Mucosa of rectum (tissue), 2 donors: ENCODE measurements around the gene AMOTL1.

Source experiments
- H3K27ac ChIP-seq, 2 donors: one replicate each; pipeline ENCODE4 v1.7.0; 2013; ENCODE audit warnings: inconsistent platforms in 2 of 2, low read depth in 2 of 2, low read length in 2 of 2
- H3K27me3 ChIP-seq, 2 donors: one replicate each; pipeline ENCODE4 v1.7.0; 2013; ENCODE audit warnings: low read length in 2 of 2; ENCODE audit not compliant: control insufficient read depth in 2 of 2, insufficient read depth in 2 of 2
- H3K36me3 ChIP-seq, 2 donors: one replicate each; pipeline ENCODE4 v1.7.0; 2013; ENCODE audit warnings: low read length in 2 of 2; ENCODE audit not compliant: control insufficient read depth in 2 of 2, insufficient read depth in 2 of 2
- H3K4me1 ChIP-seq, 2 donors: one replicate each; pipeline ENCODE4 v1.7.0; 2013; ENCODE audit warnings: low read length in 2 of 2, mild to moderate bottlenecking in 1 of 2; ENCODE audit not compliant: control insufficient read depth in 2 of 2, insufficient read depth in 2 of 2
- H3K4me3 ChIP-seq, 2 donors: one replicate each; pipeline ENCODE4 v1.7.0; 2013; ENCODE audit warnings: low read length in 2 of 2
- H3K9ac ChIP-seq, 2 donors: one replicate each; pipeline ENCODE4 v1.7.0; 2013; ENCODE audit warnings: low read length in 2 of 2, low read depth in 1 of 2, mild to moderate bottlenecking in 1 of 2
- H3K9me3 ChIP-seq, 2 donors: one replicate each; pipeline ENCODE4 v1.7.0; 2013; ENCODE audit warnings: low read length in 2 of 2; ENCODE audit not compliant: control insufficient read depth in 2 of 2
- donor health status: healthy.
- donor health status: Normal muscosa, but diverticular disease.

Gene AMOTL1, protein sequence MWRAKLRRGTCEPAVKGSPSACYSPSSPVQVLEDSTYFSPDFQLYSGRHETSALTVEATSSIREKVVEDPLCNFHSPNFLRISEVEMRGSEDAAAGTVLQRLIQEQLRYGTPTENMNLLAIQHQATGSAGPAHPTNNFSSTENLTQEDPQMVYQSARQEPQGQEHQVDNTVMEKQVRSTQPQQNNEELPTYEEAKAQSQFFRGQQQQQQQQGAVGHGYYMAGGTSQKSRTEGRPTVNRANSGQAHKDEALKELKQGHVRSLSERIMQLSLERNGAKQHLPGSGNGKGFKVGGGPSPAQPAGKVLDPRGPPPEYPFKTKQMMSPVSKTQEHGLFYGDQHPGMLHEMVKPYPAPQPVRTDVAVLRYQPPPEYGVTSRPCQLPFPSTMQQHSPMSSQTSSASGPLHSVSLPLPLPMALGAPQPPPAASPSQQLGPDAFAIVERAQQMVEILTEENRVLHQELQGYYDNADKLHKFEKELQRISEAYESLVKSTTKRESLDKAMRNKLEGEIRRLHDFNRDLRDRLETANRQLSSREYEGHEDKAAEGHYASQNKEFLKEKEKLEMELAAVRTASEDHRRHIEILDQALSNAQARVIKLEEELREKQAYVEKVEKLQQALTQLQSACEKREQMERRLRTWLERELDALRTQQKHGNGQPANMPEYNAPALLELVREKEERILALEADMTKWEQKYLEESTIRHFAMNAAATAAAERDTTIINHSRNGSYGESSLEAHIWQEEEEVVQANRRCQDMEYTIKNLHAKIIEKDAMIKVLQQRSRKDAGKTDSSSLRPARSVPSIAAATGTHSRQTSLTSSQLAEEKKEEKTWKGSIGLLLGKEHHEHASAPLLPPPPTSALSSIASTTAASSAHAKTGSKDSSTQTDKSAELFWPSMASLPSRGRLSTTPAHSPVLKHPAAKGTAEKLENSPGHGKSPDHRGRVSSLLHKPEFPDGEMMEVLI

DNA sequence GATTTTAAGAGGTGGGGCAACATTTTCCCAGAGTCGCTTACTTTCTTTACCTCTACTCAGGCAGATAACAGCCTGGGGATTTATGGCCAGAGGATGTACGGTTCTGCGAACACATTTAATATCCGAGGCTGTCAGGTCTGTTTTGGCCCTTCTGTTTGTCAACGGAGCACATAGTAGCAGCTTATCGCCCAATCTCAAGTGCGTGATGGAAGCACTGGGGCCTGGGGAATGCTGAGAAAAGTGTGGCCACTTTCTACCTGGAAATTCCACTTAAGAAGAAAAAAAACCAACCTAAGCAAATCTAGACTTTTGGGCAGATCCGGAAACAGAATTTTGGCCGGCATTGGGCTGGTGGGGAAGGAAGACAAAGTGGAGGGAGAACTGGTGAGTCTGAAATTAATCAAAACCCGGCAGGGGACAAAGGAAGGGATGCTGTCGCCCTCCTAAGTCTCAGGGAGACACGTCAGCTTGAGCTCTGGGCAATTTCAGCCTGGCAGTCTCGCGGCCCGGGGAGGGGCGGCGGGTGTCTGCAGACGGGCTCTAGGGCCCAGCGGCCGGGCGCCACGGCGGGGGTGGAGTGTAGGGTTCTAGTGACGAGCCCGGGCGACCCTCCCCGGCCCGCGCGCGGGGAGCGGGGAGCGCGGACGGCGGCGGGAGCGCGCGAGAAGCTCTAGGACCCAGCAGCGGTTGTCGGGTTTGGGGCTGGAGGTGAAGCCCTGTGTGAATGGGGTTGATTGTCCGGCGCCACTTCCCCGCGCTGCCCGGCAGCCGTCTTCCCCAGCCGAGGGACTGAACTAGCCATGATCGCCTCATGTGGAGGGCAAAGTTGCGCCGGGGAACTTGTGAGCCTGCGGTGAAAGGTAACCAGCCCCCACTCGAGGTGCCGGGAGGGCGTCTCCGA, at the start of gene AMOTL1:
Gene AMOTL1, plus strand, starts transcription at position 656 of the 901 bp plus-strand sequence. Its CDS starts 156 bp downstream, at position 812.
- Histone ChIP-seq H3K4me3 (peak within 1 kb of the TSS; percentile 64 to 76), H3K9ac (peak within 1 kb of the TSS; percentile 60 to 68), H3K36me3 (no peaks in the 10 kb centered on the region), H3K9me3 (no peaks in the 10 kb centered on the region), H3K27ac (peak within 1 kb of the TSS; percentile 76 to 78), H3K27me3 (peaks cover 21 to 26% of the 10 kb centered on the region in 2 donors), H3K4me1 (no peaks in the 10 kb centered on the region)

DNA sequence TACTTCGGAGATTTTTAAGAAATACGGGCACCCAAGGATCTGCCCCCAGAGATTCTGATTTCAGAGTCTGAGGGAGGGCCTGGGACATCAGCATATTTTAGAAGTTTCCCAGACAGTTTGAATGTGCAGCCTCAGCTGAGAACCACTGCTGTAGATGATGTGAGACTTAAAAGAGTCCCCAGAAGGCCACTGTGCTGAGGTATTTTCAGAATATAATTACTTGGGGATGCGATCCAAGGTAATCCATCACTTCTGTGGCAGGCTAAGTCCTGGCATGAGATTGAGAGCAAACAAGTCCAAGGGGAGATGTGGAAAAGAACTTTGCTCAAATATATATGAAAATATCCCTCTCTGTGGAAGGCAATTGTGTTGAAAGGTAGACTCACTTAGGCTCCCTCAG, 48.3 kb upstream of the AMOTL1 start:
- H3K36me3 ChIP-seq: no peaks in the 10 kb centered on the region
- peaks cover 0 to 2% of the 10 kb centered on the region in 2 donors for H3K9me3 ChIP-seq
- no peak overlapping the region for H3K9ac ChIP-seq
- no peaks in the 10 kb centered on the region for H3K4me1 ChIP-seq
- no peak overlapping the region for H3K4me3 ChIP-seq
- H3K27me3 ChIP-seq: peaks cover 9 to 29% of the 10 kb centered on the region in 2 donors
- no peak overlapping the region for H3K27ac ChIP-seq

DNA sequence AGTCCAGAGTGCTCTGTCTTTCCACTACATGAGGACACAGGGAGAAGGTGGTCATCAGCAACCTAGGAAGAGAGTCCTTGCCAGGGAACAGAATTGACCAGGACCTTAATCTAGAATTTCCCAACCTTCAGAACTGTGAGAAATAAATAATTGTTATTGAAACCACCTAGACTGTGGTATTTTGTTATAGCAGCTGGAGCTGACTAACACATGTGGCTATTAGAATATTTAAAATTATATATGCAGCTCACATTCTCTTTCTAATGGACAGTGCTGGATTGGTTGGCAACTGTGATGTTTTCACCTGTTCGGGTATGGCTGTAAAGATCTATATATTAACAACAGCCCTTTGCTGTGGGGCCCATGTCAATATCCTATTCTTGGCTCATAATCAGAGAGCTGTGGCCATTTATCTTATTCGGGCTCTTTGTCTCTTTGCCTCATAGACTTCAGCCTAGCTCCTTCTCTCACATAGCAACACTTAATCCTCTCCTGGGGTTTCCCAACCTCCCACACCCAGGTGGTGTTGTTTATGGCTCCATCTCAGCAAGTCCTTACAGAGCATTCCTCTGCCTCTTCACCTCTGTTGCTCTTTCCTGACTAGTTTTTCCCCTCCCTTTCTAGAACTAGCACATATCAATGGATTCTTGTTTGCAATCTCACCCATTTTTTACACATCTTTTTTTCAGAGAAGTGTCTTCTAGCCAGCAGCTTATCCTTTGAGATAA, 46.4 kb upstream of the AMOTL1 start:
- Histone ChIP-seq H3K27ac (no peak overlapping the region), H3K4me1 (no peaks in the 10 kb centered on the region), H3K36me3 (no peaks in the 10 kb centered on the region), H3K9me3 (no peaks in the 10 kb centered on the region), H3K27me3 (peaks cover 2 to 24% of the 10 kb centered on the region in 2 donors), H3K4me3 (no peak overlapping the region), H3K9ac (no peak overlapping the region)

DNA sequence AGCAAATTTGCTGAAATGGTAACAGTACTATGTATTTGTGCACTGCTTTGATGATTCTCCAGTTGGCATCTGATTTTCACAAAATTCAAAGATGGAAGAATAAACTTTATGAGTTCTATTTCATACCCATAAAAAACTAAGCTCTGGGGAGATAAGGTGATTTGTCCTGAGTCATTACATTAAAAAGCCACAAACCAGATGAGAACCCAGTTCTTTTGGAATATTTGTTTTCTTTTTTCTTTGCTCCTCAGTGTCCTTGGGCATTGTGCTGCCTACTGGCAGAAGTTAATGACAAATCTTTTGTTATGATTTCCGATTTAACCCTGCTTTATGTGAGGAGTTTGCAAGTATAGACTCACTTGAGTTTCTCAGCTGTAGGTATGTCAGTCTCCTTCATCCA, 45.4 kb upstream of the AMOTL1 start:
- Histone ChIP-seq H3K27ac (no peak overlapping the region), H3K4me1 (no peaks in the 10 kb centered on the region), H3K27me3 (peaks cover 0 to 22% of the 10 kb centered on the region in 2 donors), H3K4me3 (no peak overlapping the region), H3K9ac (no peak overlapping the region), H3K9me3 (no peaks in the 10 kb centered on the region), H3K36me3 (no peaks in the 10 kb centered on the region)

DNA sequence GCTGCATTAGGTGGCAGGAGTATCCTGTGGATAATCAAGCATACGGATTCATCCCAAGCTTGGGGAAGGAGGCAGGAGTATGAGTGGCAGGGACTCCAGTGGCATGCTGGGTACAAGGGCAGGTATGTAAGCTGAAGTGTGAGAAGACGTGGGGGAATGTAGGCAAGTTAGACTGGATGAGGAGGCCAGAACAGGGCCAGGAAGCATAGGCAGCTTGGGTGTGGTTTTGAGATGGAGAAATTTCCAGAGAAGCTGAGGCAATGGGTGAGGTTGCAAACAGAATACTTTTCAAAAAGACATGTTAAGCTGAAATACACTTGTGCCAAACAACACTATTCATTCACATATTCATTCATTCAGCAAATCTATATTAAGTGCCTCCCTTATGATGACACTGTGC, 43.1 kb upstream of the AMOTL1 start:
- Histone ChIP-seq H3K27ac (no peak overlapping the region), H3K4me1 (no peaks in the 10 kb centered on the region), H3K9ac (no peak overlapping the region), H3K27me3 (peaks cover 4 to 26% of the 10 kb centered on the region in 2 donors), H3K9me3 (no peaks in the 10 kb centered on the region), H3K36me3 (no peaks in the 10 kb centered on the region), H3K4me3 (no peak overlapping the region)

DNA sequence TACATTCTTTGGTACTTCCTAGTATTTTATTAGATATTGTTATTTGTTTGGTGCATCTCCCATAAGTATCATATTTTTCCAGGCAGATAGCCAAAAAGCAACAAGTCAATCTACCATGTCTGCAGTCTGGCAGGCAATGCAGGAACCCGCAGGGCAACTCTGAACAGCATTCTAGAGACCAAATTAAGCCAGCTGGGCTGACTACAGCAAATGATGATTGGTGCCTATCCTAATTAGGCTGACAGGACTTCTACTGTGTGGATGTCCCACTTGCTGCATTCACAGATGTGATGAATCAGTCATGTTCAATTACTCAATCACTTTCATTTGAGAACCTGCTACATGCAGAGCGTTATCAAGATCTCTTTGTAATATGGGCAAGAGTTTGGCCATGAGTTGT, 40.3 kb upstream of the AMOTL1 start:
- peaks cover 15 to 24% of the 10 kb centered on the region in 2 donors for H3K27me3 ChIP-seq
- H3K9me3 ChIP-seq: no peaks in the 10 kb centered on the region
- no peak overlapping the region for H3K27ac ChIP-seq
- H3K4me1 ChIP-seq: no peaks in the 10 kb centered on the region
- no peaks in the 10 kb centered on the region for H3K36me3 ChIP-seq
- no peak overlapping the region for H3K9ac ChIP-seq
- no peak overlapping the region for H3K4me3 ChIP-seq

DNA sequence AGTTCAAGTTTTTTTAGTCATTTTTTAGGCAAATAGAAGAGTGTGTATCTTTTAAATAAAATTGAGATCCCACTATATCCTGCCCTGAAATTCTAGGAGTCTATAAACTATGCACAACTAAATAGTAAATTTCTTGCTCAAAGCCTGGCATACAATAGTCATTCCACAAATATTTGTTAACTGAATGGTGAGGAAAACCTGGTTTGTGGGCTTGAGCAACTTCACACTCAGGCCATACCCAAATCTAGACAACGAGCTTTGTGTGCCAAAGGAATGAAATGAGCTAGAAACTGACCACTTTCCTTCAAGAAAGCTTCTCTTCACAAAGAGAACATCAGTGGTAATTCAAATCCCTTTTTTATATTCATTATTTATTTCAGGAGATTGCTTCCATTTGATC, 39.6 kb upstream of the AMOTL1 start:
- no peaks in the 10 kb centered on the region for H3K36me3 ChIP-seq
- no peak overlapping the region for H3K4me3 ChIP-seq
- no peaks in the 10 kb centered on the region for H3K4me1 ChIP-seq
- H3K27me3 ChIP-seq: peaks cover 15 to 21% of the 10 kb centered on the region in 2 donors
- H3K9me3 ChIP-seq: no peaks in the 10 kb centered on the region
- no peak overlapping the region for H3K27ac ChIP-seq
- H3K9ac ChIP-seq: no peak overlapping the region

DNA sequence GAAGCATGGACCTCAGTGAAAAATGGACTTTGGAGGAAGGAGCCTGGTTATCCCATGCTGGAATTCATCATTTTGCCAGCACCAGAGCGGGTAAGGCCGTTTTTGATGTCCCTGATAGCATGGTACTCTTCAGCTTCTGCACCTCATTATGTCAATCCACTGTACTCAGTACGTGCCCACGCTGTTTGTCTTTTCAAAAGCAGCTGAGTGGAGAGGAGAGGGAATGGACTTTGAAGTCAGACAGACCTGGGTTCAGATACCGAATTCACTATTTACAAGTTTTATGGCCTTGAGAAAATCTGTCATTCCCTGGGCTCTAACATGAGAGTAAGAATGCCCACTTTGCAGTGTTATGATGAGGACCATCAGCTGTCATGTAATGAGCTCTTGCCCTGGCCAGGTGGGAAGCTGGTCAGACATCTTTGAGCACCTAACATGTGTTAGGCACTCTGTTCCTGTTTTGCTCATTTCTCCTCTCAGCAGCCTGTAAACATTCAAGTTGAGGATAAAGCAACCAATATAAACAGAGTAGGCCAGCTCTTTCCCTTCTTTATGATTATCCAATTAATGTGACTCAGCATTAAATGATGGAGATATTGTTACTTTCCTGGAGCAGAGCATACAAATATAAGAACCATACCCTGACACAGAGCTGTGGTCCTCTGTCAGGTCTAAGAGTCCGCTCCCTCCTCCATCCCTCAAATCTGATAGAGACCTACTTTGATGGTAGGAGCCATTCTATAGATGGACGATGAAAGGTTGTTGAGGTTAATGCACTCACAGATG, 39.0 kb upstream of the AMOTL1 start:
- no peak overlapping the region for H3K9ac ChIP-seq
- no peaks in the 10 kb centered on the region for H3K4me1 ChIP-seq
- no peak overlapping the region for H3K27ac ChIP-seq
- no peak overlapping the region for H3K4me3 ChIP-seq
- no peaks in the 10 kb centered on the region for H3K36me3 ChIP-seq
- peaks cover 15 to 21% of the 10 kb centered on the region in 2 donors for H3K27me3 ChIP-seq
- no peaks in the 10 kb centered on the region for H3K9me3 ChIP-seq
